WERI-Rb-1 (cell line): ENCODE measurements around the gene SGPP2.

ENCODE experiments used
- DNase-seq: peaks from one replicate; pipeline ENCODE4 v3.0.0-alpha.2; 2020
- H3K27ac ChIP-seq: fragments of 250-450 bp; sonication (Bioruptor Pico); 2 replicates; pipeline ENCODE4 v1.5.1; 2020; ENCODE audit warnings: mild to moderate bottlenecking, moderate library complexity
- H3K27me3 ChIP-seq: fragments of 250-450 bp; sonication (Bioruptor Pico); 2 replicates; pipeline ENCODE4 v1.5.1; 2021; ENCODE audit warnings: mild to moderate bottlenecking, low read depth, moderate library complexity; ENCODE audit not compliant: insufficient read depth, severe bottlenecking
- H3K36me3 ChIP-seq: fragments of 250-450 bp; sonication (Bioruptor Pico); 2 replicates; pipeline ENCODE4 v1.5.1; 2020; ENCODE audit warnings: mild to moderate bottlenecking, moderate library complexity
- H3K4me3 ChIP-seq: 2 replicates; pipeline ENCODE4 v1.5.1; 2011; ENCODE audit warnings: low read depth, mild to moderate bottlenecking, control low read depth, low read length
- H3K9me3 ChIP-seq: fragments of 250-450 bp; sonication (Bioruptor Pico); 2 replicates; pipeline ENCODE4 v1.5.1; 2021; ENCODE audit warnings: mild to moderate bottlenecking, moderate library complexity; ENCODE audit not compliant: severe bottlenecking
- CTCF ChIP-seq: IDR thresholded peaks from 2 replicates; pipeline ENCODE4 v1.5.1; 2011; ENCODE audit warnings: low read depth, mild to moderate bottlenecking, control low read depth, inconsistent platforms, low read length

Gene SGPP2

GRCh38 chr2:222554517-222554916 is 130.2 kb downstream of the SGPP2 start:
- H3K27ac ChIP-seq, result no peak overlapping the region
- no peaks in the 10 kb centered on the region for H3K27me3 ChIP-seq
- DNase-seq, result no peak
- no peaks in the 10 kb centered on the region for H3K9me3 ChIP-seq
- no peak for TF ChIP-seq CTCF
- H3K4me3 ChIP-seq, result no peak overlapping the region
- no peaks in the 10 kb centered on the region for H3K36me3 ChIP-seq

GRCh38 chr2:222561151-222561550 is 136.8 kb downstream of the SGPP2 start:
- no peak overlapping the region for H3K4me3 ChIP-seq
- TF ChIP-seq CTCF, result no peak
- no peaks in the 10 kb centered on the region for H3K27me3 ChIP-seq
- H3K36me3 ChIP-seq, result no peaks in the 10 kb centered on the region
- H3K9me3 ChIP-seq, result no peaks in the 10 kb centered on the region
- DNase-seq, result no peak
- no peak overlapping the region for H3K27ac ChIP-seq

- Histone ChIP-seq H3K9me3 (no peaks in the 10 kb centered on the region), H3K27me3 (no peaks in the 10 kb centered on the region), H3K27ac (no peak overlapping the region), H3K36me3 (no peaks in the 10 kb centered on the region), H3K4me3 (no peak overlapping the region)
- peak; percentile 70 for TF ChIP-seq CTCF
- DNase-seq, result peak; percentile 60
Measured at GRCh38 chr2:222561817-222562645, 137.7 kb downstream of the SGPP2 start.

- Histone ChIP-seq H3K36me3 (no peaks in the 10 kb centered on the region; the same call in 1 of the 2 replicates), H3K4me3 (no peak overlapping the region), H3K27me3 (no peaks in the 10 kb centered on the region), H3K27ac (no peak overlapping the region), H3K9me3 (no peaks in the 10 kb centered on the region)
- TF ChIP-seq CTCF, result no peak
- no peak for DNase-seq
Measured at GRCh38 chr2:222563106-222563718, 138.9 kb downstream of the SGPP2 start.

GRCh38 chr2:222563936-222564335 is 139.6 kb downstream of the SGPP2 start:
- TF ChIP-seq CTCF, result no peak
- no peak overlapping the region for H3K4me3 ChIP-seq
- DNase-seq, result no peak
- H3K27me3 ChIP-seq, result no peaks in the 10 kb centered on the region
- no peaks in the 10 kb centered on the region; the same call in 1 of the 2 replicates for H3K36me3 ChIP-seq
- H3K27ac ChIP-seq, result no peak overlapping the region
- no peaks in the 10 kb centered on the region for H3K9me3 ChIP-seq

GRCh38 chr2:222566229-222566628 is 141.9 kb downstream of the SGPP2 start:
- H3K27ac ChIP-seq, result no peak overlapping the region
- DNase-seq, result no peak
- no peaks in the 10 kb centered on the region for H3K27me3 ChIP-seq
- H3K4me3 ChIP-seq, result no peak overlapping the region
- no peak for TF ChIP-seq CTCF
- H3K36me3 ChIP-seq, result peaks cover 7% of the 10 kb centered on the region
- H3K9me3 ChIP-seq, result no peaks in the 10 kb centered on the region
